ENCODE data around the gene FLAD1. TPM values are rescaled to one million over a fixed set of nuclear protein-coding genes. Genes with fewer than 3 reads are reported as not detected.

FLAD1 gene
- total RNA-seq, 4 donors from 2014 or later, result 12.8 to 23.5 (median 20.7) TPM

DNA sequence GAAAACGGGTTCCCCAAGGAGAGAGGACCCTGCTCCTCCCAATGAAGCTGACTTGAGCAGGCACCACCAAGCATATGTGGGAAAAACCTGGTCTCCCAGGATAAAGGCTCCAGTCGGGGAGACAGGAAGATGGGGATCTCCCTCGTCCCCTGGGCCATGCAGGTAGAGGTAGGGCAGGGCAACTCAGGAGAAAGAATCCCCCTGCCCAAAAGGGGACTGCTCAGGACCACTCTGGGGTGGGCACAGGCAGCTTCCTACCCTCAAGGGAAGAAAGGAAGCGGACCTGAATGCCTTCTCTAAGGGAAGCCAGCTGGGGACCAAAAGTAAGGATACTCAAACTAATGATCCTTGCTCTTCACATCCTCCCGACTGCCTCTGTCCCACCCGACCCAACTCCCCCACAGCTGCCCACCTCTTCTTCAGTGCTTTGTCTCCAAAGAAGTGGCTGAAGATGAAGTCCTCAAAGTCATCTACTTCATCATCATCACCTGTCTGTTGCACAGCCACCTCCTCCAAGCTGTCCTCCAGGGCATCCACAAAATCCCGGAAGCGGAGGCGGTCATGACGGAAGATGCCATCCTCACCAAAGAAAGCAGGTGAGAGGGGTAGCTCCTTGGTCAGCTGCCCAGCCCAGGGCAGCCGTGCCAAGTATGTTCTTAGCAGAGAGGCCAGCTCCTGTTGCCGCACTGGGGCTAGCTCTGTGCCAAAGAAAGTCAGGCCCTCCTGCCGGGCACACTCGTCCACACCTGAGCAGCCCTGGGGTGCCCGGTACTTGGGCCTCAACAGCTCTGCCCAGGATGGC is 37.8 kb upstream of the FLAD1 start:
- Histone ChIP-seq H3K9me3 (no peaks in the 10 kb centered on the region), H3K27me3 (no peaks in the 10 kb centered on the region), H3K36me3 (peaks cover 0 to 56% of the 10 kb centered on the region in 2 donors), H3K27ac (peak overlapping the region in 1 of 4 donors; percentile 62), H3K4me3 (no peak overlapping the region), H3K4me1 (peaks cover 0 to 44% (median 5%) of the 10 kb centered on the region in 3 donors)
- no peak for ATAC-seq
- TF ChIP-seq, protein P1, sequence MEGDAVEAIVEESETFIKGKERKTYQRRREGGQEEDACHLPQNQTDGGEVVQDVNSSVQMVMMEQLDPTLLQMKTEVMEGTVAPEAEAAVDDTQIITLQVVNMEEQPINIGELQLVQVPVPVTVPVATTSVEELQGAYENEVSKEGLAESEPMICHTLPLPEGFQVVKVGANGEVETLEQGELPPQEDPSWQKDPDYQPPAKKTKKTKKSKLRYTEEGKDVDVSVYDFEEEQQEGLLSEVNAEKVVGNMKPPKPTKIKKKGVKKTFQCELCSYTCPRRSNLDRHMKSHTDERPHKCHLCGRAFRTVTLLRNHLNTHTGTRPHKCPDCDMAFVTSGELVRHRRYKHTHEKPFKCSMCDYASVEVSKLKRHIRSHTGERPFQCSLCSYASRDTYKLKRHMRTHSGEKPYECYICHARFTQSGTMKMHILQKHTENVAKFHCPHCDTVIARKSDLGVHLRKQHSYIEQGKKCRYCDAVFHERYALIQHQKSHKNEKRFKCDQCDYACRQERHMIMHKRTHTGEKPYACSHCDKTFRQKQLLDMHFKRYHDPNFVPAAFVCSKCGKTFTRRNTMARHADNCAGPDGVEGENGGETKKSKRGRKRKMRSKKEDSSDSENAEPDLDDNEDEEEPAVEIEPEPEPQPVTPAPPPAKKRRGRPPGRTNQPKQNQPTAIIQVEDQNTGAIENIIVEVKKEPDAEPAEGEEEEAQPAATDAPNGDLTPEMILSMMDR (IDR thresholded peaks at IDR 0.05), result no peak
- TF ChIP-seq POLR2AphosphoS5 (IDR thresholded peaks at IDR 0.05) (no peak), POLR2A (IDR thresholded peaks at IDR 0.05) (no peak), EP300 (IDR thresholded peaks at IDR 0.05) (no peak)
- 51 to 82% methylated on average over 5 to 7 of the region's 15 CpGs for WGBS, 2 donors (ENCODE audit: low coverage in 1 of 2)

GRCh38 chr1:154945962-154946850 is 36.9 kb upstream of the FLAD1 start:
- H3K36me3 ChIP-seq, result peaks cover 0 to 65% of the 10 kb centered on the region in 2 donors
- WGBS, 2 donors (ENCODE audit: low coverage in 1 of 2), result 60 to 75% methylated on average over 8 of the region's 17 CpGs
- no peaks in the 10 kb centered on the region for H3K9me3 ChIP-seq
- no peaks in the 10 kb centered on the region for H3K27me3 ChIP-seq
- peaks cover 0 to 45% (median 5%) of the 10 kb centered on the region in 3 donors for H3K4me1 ChIP-seq
- H3K4me3 ChIP-seq, result no peak overlapping the region
- TF ChIP-seq POLR2A (IDR thresholded peaks at IDR 0.05) (no peak), POLR2AphosphoS5 (IDR thresholded peaks at IDR 0.05) (no peak), EP300 (IDR thresholded peaks at IDR 0.05) (no peak)
- TF ChIP-seq, protein P1 (IDR thresholded peaks at IDR 0.05), result no peak
- H3K27ac ChIP-seq, result peak overlapping the region in 1 of 4 donors; percentile 21
- ATAC-seq, result no peak

DNA sequence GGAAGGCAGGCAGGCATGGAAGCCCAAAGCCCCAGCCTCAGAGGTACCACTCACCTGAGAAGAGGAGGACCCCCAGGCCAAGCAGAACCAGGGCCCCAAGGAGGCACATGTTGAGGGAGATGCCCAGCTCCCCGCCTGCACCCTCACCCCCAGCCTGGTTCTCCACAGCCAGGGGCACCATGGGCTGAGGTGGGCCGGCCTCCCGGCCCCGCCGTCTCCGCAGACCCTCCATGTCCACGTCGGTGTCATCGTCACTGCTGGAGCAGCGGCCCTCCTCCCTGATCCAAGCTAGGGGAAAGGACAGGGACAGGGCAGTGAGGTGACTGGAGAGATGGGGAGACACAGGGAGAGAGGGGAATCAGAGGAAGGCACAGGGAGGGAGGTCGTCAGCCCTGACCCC is 35.1 kb upstream of the FLAD1 start:
- no peak for ATAC-seq

GRCh38 chr1:154951901-154952657 is 31.1 kb upstream of the FLAD1 start:
- no peak for ATAC-seq
- Histone ChIP-seq H3K4me3 (no peak overlapping the region), H3K27ac (peak overlapping the region in 2 of 4 donors; percentile 14 to 43), H3K4me1 (peaks cover 11 to 64% (median 36%) of the 10 kb centered on the region in 3 donors), H3K36me3 (peaks cover 0 to 42% of the 10 kb centered on the region in 2 donors), H3K9me3 (no peaks in the 10 kb centered on the region), H3K27me3 (no peaks in the 10 kb centered on the region)
- WGBS, 2 donors (ENCODE audit: low coverage in 1 of 2), result 68% methylated on average over 12 of the region's 15 CpGs; no CpG with 5 or more reads in 1 of the 2 donors
- TF ChIP-seq POLR2AphosphoS5 (IDR thresholded peaks at IDR 0.05) (no peak), EP300 (IDR thresholded peaks at IDR 0.05) (no peak), POLR2A (IDR thresholded peaks at IDR 0.05) (no peak)
- TF ChIP-seq, protein P1 (IDR thresholded peaks at IDR 0.05), result no peak

More for the DNA sequence above, 35.1 kb upstream of the FLAD1 start:
- no peaks in the 10 kb centered on the region for H3K27me3 ChIP-seq
- H3K4me3 ChIP-seq, result no peak overlapping the region
- no peaks in the 10 kb centered on the region for H3K9me3 ChIP-seq
- no peak overlapping the region for H3K27ac ChIP-seq
- peaks cover 0 to 47% (median 10%) of the 10 kb centered on the region in 3 donors for H3K4me1 ChIP-seq
- WGBS, 2 donors (ENCODE audit: low coverage in 1 of 2), result 83 to 100% methylated on average over 1 of the region's 11 CpGs
- peaks cover 0 to 70% of the 10 kb centered on the region in 2 donors for H3K36me3 ChIP-seq
- no peak for TF ChIP-seq POLR2A (IDR thresholded peaks at IDR 0.05)
- no peak for TF ChIP-seq EP300 (IDR thresholded peaks at IDR 0.05)
- no peak for TF ChIP-seq POLR2AphosphoS5 (IDR thresholded peaks at IDR 0.05)
- TF ChIP-seq, protein P1 (IDR thresholded peaks at IDR 0.05), result no peak

Data from gastroesophageal sphincter (tissue), 4 donors.